ENCODE measurements around the gene EHD1. TPM values are rescaled to one million over a fixed set of nuclear protein-coding genes. Genes with fewer than 3 reads are reported as not detected.

The EHD1 gene
- total RNA-seq, 2 experiments from 2014 or later = 71.0 to 73.6 TPM

DNA sequence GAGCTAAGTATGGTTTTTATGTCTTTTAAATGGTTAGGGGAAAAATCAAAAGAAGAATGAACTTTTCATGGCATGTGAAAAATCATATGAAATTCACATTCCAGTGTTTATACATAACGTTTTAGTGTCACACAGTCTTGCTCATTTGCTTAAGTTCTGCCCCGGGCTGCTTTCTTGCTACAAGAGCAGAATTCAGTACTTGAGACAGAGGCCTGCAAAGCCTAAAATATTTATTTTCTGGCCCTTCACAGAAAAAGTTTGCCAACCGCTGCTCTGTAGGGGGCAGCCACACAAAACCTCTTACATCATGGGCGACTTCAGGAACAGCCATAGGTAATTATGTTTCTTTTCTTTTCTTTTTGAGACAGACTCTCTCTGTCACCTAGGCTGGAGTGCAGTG is 39.6 kb upstream of the EHD1 start:
- POLR2A ChIA-PET = no interaction called here

DNA sequence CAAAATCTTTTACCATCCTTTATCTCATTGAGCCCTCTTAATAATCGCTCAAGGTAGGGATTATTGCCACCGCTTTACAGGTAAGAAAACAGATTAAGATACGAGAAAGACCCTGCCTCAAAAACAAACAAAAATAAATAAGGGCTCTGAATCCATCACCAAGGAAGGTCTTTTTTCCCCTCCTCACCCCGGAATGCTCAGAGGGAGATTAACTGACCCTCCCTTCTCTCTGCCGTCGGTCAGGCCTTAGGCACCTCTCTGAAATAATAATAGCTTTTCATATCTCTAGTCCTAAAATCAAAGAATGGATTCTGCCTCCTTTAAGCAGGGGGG is 39.2 kb upstream of the EHD1 start:
- no peaks in the 10 kb centered on the region for H3K27me3 Mint-ChIP-seq
- ChIA-PET CTCF (interaction anchor here (0.7 to 1.1 kb wide), 5 partner anchors 32 to 72 kb away, joined by 3 to 4 read pairs (median 3); no protein-coding TSS in a partner anchor), POLR2A (no interaction called here)
- H3K36me3 Mint-ChIP-seq (ENCODE audit: low read depth) = peaks cover 4% of the 10 kb centered on the region
- DNase-seq (no peak), ATAC-seq (no peak)
- peaks cover 16% of the 10 kb centered on the region for H3K4me1 Mint-ChIP-seq
- intact Hi-C loops (cut with DNase I, micrococcal nuclease) = loop anchor here (1.0 to 5.0 kb wide), 19 partner anchors 39 to 655 kb away; partner anchors contain the start of genes ARL2 (in 1 of the 2), CDCA5 (in 1 of the 2), EHD1 (in 1 of the 2) and FAM89B (in 1 of the 2)
- peak overlapping the region; percentile 88 for H3K27ac Mint-ChIP-seq
- H3K4me3 Mint-ChIP-seq = peak overlapping the region; percentile 90
- no peaks in the 10 kb centered on the region for H3K9me3 Mint-ChIP-seq (ENCODE audit: low read depth)

More for the DNA sequence above, 39.6 kb upstream of the EHD1 start:
- DNase-seq = peak; percentile 26
- H3K9me3 Mint-ChIP-seq (ENCODE audit: low read depth) = no peaks in the 10 kb centered on the region
- peak overlapping the region; percentile 88 for H3K27ac Mint-ChIP-seq
- intact Hi-C loops (cut with DNase I, micrococcal nuclease) = loop anchor here (5.0 kb wide), 4 partner anchors 54 to 654 kb away; partner anchors contain the start of genes ARL2 (in 1 of the 2), FAM89B (in 1 of the 2), MAJIN (in 1 of the 2) and TM7SF2 (in 1 of the 2)
- H3K4me3 Mint-ChIP-seq = peak overlapping the region; percentile 90
- CTCF ChIA-PET = interaction anchor here (0.6 to 1.1 kb wide), 7 partner anchors 33 to 96 kb away, joined by 3 to 4 read pairs (median 3); partner anchors contain the start of gene ARL2
- no peaks in the 10 kb centered on the region for H3K27me3 Mint-ChIP-seq
- ATAC-seq = no peak
- peaks cover 16% of the 10 kb centered on the region for H3K4me1 Mint-ChIP-seq
- H3K36me3 Mint-ChIP-seq (ENCODE audit: low read depth) = peaks cover 4% of the 10 kb centered on the region

DNA sequence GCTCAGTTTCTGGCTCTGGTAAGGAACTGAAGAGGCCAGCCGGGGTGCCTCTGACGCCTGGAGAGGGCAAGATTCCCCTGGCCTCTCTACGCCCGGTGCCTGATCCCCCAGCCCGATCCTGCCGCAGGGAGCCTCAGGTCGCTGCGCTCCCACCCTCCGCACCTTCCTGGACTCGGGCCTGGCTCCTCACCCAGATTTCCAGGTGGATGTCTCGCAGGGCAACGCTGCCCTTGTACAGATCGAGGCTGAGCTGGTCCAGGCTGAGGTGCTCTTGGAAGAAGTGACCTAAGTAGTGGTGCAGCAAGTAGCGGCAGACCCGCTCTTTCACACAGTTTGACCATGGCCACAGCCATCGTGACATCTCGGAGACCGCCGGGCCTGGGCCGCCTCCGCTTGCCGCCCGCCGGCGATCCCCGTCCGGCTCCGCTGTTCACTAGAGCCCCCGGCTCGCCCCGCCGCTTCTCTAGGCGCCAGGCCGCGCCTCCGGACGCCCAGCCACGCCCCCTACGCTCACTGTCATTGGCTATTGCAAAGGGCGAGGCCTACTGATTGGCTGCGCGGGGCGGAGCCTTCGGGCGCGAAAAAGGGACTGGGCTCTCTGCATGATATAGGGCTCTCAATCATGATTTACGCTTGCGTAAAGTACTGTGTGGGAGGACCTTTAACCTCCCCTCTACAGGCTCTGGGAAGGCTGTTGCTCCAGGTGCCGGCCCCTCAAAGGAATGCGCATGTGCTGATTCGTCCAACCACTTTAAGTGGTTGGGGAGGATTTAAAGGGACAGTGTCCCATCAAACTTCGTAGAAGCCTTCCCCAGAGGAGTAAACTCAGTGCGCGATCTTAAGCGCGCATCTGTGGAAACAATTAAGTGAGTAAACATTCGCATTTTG is 38.6 kb upstream of the EHD1 start, which contains the start of gene ATG2A:
ATG2A (minus strand) TSS at position 435 of the 888 bp plus-strand sequence; CDS start at position 361, 74 bp downstream.
- CTCF ChIA-PET = interaction anchor here (0.7 to 1.6 kb wide), 4 partner anchors 32 to 119 kb away, joined by 3 to 4 read pairs (median 4); no protein-coding TSS in a partner anchor
- Mint-ChIP-seq H3K36me3 (ENCODE audit: low read depth) (peaks cover 4% of the 10 kb centered on the region), H3K27me3 (no peaks in the 10 kb centered on the region)

DNA sequence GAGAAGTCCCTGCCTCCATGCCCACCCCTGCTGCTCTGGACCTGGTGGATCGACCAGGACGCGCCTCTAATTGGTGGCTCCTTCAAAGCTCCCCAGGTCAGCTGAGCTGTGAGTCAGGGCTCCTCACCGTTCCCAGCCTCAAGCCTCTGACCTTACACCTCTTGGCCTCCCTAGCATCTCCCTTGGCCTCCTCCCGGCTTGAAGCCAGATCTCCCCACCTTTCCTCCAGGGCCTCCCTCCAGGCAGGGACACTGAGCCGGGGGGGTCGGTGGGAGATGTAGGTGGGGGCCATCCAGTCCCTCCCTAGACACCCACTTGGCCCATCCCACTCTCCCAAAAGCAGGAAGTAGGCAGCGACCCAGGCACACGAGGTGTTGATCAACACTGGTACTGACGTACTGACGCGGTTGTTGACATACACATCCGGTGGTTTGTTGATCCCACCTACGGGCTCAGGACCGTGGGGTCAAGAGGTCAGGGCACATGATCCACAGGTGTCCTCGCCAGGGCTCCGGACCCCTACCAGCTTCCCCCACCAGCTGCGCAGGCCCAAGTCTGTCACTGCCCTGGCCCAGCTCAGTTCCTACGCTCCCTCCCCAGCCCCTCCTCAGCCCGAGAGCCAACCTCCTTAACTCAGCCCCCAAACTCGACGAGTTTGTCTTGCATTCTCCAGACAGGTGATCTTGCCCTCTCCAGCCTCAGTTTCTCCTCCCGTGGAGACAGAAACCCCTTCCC is 37.8 kb upstream of the EHD1 start:
- peak; percentile 54 for DNase-seq
- Mint-ChIP-seq H3K4me3 (peak overlapping the region; percentile 90), H3K9me3 (ENCODE audit: low read depth) (no peaks in the 10 kb centered on the region), H3K4me1 (peaks cover 16% of the 10 kb centered on the region), H3K27me3 (no peaks in the 10 kb centered on the region), H3K36me3 (ENCODE audit: low read depth) (peaks cover 10% of the 10 kb centered on the region), H3K27ac (peak overlapping the region; percentile 83)
- intact Hi-C loops (cut with DNase I, micrococcal nuclease) = loop anchor here (5.0 kb wide), 4 partner anchors 56 to 656 kb away; partner anchors contain the start of genes ARL2 (in 1 of the 2), FAM89B (in 1 of the 2), MAJIN (in 1 of the 2) and TM7SF2 (in 1 of the 2)
- ChIA-PET CTCF (interaction anchor here (0.7 to 1.6 kb wide), 4 partner anchors 31 to 118 kb away, joined by 3 to 6 read pairs (median 4); no protein-coding TSS in a partner anchor), POLR2A (no interaction called here)
- peak; percentile 1 for ATAC-seq

More for the DNA sequence above, 38.6 kb upstream of the EHD1 start, which contains the start of gene ATG2A:
- H3K4me1 Mint-ChIP-seq = peaks cover 16% of the 10 kb centered on the region
- intact Hi-C loops (cut with DNase I, micrococcal nuclease) = loop anchor here (1.0 to 5.0 kb wide), 19 partner anchors 39 to 655 kb away; partner anchors contain the start of genes ARL2 (in 1 of the 2), CDCA5 (in 1 of the 2), EHD1 (in 1 of the 2) and FAM89B (in 1 of the 2)
- peak; percentile 99 for ATAC-seq
- H3K9me3 Mint-ChIP-seq (ENCODE audit: low read depth) = no peaks in the 10 kb centered on the region
- H3K4me3 Mint-ChIP-seq = peak within 1 kb of the TSS; percentile 90
- H3K27ac Mint-ChIP-seq = peak within 1 kb of the TSS; percentile 88
- POLR2A ChIA-PET = no interaction called here
- peak; percentile 99 for DNase-seq

DNA sequence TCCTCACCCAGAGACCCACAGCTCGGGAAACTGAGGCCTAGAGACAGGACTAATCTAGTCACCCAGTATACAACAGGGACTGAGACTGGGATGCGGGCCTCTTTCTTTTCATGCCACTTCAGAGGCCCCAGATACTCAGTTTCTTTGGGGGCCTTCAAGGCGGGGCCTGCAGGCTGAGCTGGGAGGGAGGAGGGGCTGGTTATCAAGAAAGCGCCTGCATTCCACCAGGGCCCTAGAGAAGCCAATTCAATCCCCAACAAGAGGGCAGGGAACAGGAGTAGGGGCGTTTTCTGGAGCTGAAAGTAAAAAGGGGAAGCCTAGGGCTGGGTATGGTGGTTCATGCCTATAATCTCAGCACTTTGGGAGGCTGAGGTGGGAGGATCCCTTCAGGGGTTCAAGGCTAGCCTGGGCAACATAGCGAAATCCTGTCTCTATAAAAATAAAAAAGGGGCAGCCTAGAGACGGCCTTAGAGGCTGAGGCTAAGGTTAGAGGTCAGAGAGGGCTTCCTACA is 37.0 kb upstream of the EHD1 start:
- peaks cover 10% of the 10 kb centered on the region for H3K36me3 Mint-ChIP-seq (ENCODE audit: low read depth)
- H3K9me3 Mint-ChIP-seq (ENCODE audit: low read depth) = no peaks in the 10 kb centered on the region
- no peak for ATAC-seq
- H3K4me3 Mint-ChIP-seq = peak overlapping the region; percentile 90
- H3K27ac Mint-ChIP-seq = no peak overlapping the region
- intact Hi-C loops (cut with DNase I, micrococcal nuclease) = loop anchor here (5.0 kb wide), 4 partner anchors 57 to 657 kb away; partner anchors contain the start of genes ARL2 (in 1 of the 2), FAM89B (in 1 of the 2), MAJIN (in 1 of the 2) and TM7SF2 (in 1 of the 2)
- DNase-seq = no peak
- POLR2A ChIA-PET = no interaction called here
- CTCF ChIA-PET = interaction anchor here (0.7 to 1.6 kb wide), 4 partner anchors 30 to 68 kb away, joined by 3 to 6 read pairs (median 4); no protein-coding TSS in a partner anchor
- no peaks in the 10 kb centered on the region for H3K27me3 Mint-ChIP-seq
- H3K4me1 Mint-ChIP-seq = peaks cover 16% of the 10 kb centered on the region

DNA sequence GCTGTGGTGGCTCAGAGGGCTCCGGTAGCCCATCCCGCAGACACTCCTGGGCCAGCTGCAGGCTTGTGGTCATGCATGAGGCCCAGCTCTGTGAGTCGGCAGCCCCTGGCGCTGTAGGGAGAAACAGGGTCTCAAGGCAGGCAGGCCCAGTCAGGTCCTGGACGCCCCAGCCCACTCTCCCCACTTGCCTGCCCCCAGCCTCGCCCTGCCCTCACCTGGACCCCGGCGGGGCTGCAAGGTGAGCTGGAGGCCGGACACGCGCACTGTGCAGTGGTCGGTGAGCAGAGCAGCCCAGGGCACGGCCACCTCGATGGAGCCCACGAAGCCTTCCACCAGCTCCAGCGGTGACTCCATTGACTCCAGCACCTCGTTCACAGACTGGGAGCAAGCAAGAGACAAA is 35.7 kb upstream of the EHD1 start:
- ATAC-seq (no peak), DNase-seq (no peak)
- peaks cover 10% of the 10 kb centered on the region for H3K36me3 Mint-ChIP-seq (ENCODE audit: low read depth)
- ChIA-PET POLR2A (interaction anchor here (0.5 kb wide), 1 partner anchor 585 kb away, joined by 3 read pairs; the partner anchor contains the start of gene MALAT1), CTCF (no interaction called here)
- no peak overlapping the region for H3K27ac Mint-ChIP-seq
- H3K4me1 Mint-ChIP-seq = peaks cover 16% of the 10 kb centered on the region
- intact Hi-C loops (cut with DNase I, micrococcal nuclease) = no loop called here
- no peaks in the 10 kb centered on the region for H3K27me3 Mint-ChIP-seq
- H3K9me3 Mint-ChIP-seq (ENCODE audit: low read depth) = no peaks in the 10 kb centered on the region
- no peak overlapping the region for H3K4me3 Mint-ChIP-seq

DNA sequence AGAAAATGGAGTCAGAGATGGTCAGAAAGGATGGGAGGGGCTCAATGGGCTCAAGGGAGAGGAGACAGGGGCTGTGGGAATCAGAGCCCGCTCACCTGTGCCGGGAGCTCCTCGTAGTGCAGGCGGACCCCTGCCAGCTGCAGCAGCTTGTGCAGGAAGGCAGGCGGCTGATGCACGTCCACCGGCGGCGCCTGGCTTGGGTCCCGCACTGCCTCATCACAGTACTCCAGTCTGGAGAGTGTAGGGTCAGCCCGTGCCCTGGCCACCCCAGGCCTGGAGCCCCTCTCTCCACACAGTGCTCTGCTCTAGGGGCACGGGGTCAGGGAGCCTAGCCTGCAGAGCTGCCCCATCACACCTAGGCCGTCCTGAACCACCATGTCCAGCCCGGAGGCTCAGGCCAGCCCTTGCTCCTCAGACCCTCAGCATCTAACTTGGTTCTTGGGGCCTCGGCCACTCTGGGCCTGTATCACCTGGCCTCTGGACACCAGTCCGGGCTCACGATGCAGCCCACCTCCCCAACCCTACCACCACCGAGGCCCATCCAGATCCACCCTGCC is 34.8 kb upstream of the EHD1 start:
- DNase-seq (no peak), ATAC-seq (no peak)
- no peak overlapping the region for H3K4me3 Mint-ChIP-seq
- intact Hi-C loops (cut with DNase I, micrococcal nuclease) = no loop called here
- H3K27ac Mint-ChIP-seq = no peak overlapping the region
- H3K4me1 Mint-ChIP-seq = peaks cover 16% of the 10 kb centered on the region
- peaks cover 12% of the 10 kb centered on the region for H3K36me3 Mint-ChIP-seq (ENCODE audit: low read depth)
- no peaks in the 10 kb centered on the region for H3K27me3 Mint-ChIP-seq
- ChIA-PET CTCF (interaction anchor here (1.2 kb wide), 1 partner anchor 65 kb away, joined by 3 read pairs; no protein-coding TSS in a partner anchor), POLR2A (no interaction called here)
- no peaks in the 10 kb centered on the region for H3K9me3 Mint-ChIP-seq (ENCODE audit: low read depth)

DNA sequence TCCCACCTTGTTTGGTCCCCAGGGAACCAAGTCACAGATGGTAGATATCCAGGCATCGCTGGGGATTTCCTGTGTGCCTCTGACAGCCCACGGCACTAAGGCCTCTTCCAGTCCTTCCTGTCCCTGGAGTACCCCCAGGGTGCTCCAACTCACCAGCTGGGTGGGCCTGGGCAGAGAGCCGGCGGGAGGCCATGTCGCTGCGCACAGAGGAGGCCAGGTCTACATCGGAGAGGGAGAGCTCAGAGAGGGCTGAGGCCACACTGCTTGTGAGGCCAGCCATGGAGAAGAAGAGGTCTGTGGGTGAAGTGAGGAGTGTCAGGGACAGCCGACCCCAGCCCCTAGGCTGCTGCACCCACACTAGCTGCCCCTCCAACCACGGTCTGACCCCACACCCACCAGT is 33.3 kb upstream of the EHD1 start:
- Mint-ChIP-seq H3K9me3 (ENCODE audit: low read depth) (no peaks in the 10 kb centered on the region), H3K27me3 (no peaks in the 10 kb centered on the region), H3K27ac (no peak overlapping the region), H3K4me3 (no peak overlapping the region), H3K4me1 (peaks cover 8% of the 10 kb centered on the region), H3K36me3 (ENCODE audit: low read depth) (peaks cover 17% of the 10 kb centered on the region)
- intact Hi-C loops (cut with DNase I, micrococcal nuclease) = no loop called here
- DNase-seq (no peak), ATAC-seq (no peak)
- POLR2A ChIA-PET = no interaction called here
- CTCF ChIA-PET = interaction anchor here (0.5 to 1.2 kb wide), 4 partner anchors 8 to 489 kb away, joined by 3 read pairs; no protein-coding TSS in a partner anchor

DNA sequence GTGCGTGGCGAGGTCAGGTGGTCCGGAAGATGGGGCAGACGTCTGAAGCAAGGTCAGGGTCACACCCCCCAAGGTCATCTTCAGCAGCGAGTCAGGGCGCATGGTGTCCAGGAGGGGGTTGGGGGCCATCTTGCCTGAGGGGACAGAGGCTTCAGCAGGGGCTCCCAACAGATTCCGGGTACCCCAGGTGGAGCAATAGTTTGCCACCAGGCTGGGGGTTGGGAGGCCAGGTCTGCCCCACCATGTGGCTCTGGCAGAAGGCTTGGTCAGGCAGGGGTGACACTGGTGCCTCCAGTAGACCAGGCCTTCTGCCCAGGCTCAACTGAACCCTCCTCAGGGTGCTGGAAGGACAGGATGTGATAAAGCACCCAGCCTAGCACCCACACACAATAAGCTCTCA is 32.7 kb upstream of the EHD1 start:
- Mint-ChIP-seq H3K27me3 (no peaks in the 10 kb centered on the region), H3K4me3 (no peak overlapping the region), H3K4me1 (peaks cover 5% of the 10 kb centered on the region), H3K27ac (no peak overlapping the region), H3K36me3 (ENCODE audit: low read depth) (peaks cover 17% of the 10 kb centered on the region), H3K9me3 (ENCODE audit: low read depth) (no peaks in the 10 kb centered on the region)
- POLR2A ChIA-PET = no interaction called here
- DNase-seq = no peak
- intact Hi-C loops (cut with DNase I, micrococcal nuclease) = no loop called here
- ATAC-seq = no peak
- CTCF ChIA-PET = interaction anchor here (0.5 to 0.7 kb wide), 3 partner anchors 9 to 490 kb away, joined by 3 read pairs; no protein-coding TSS in a partner anchor

DNA sequence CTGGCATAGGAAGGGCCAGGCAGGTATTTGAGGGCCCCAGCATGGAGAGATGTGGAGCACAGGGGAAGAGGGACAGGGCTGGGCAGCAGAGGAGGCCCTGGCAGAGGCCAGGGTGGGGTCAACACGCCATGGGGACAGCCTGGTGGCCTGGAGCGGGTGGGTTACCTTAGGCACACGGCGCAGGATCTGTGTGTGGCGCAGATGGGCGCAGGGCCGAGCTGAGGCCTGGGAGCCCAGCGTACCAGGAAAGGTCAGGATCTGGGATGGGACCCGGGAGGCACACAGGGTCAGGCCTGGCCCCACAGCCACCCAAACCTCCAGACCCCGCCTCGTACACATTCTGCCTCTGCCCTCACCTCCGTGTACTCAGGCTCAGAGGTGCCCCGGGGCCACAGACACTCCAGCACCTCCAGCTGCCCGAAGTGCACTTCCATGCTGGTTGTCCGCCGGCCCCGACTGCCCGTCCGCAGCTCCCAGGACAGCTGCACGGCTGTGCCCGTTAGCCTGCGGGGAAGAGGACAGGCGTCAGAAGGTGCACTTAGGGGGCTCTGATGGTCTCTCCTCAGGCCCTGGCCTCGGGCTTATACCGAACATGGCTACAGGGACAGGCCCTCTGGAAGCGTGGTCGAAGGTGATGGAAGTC is 32.2 kb upstream of the EHD1 start:
- intact Hi-C loops (cut with DNase I, micrococcal nuclease) = no loop called here
- H3K9me3 Mint-ChIP-seq (ENCODE audit: low read depth) = no peaks in the 10 kb centered on the region
- DNase-seq = no peak
- ChIA-PET CTCF (no interaction called here), POLR2A (no interaction called here)
- peaks cover 17% of the 10 kb centered on the region for H3K36me3 Mint-ChIP-seq (ENCODE audit: low read depth)
- no peaks in the 10 kb centered on the region for H3K4me1 Mint-ChIP-seq
- ATAC-seq = no peak
- no peak overlapping the region for H3K4me3 Mint-ChIP-seq
- H3K27me3 Mint-ChIP-seq = no peaks in the 10 kb centered on the region
- H3K27ac Mint-ChIP-seq = no peak overlapping the region

Measured in activated CD4-positive, alpha-beta T cell treated with anti-CD3 and anti-CD28 coated beads for 36 hours (primary cell).